AG04450 (cell line): ENCODE data around the gene EMILIN1. TPM values are rescaled to one million over a fixed set of nuclear protein-coding genes. Genes with fewer than 3 reads are reported as not detected.

Experiments used
- CTCF ChIA-PET: fragments of 300-600, 350-600 bp; formaldehyde crosslinking; extraction: SDS; loops from one replicate; lab custom pipeline; 2022; ENCODE audit warnings: antibody characterized with exemption, inconsistent platforms; lab: Charles Lee
- POLR2A ChIA-PET: fragments of 350-600 bp; formaldehyde crosslinking; extraction: SDS; loops from one replicate; lab custom pipeline; 2021; ENCODE audit warnings: antibody characterized with exemption, inconsistent platforms; lab: Yijun Ruan, JAX
- DNase-seq: peaks from one replicate; pipeline ENCODE4 v3.0.0-alpha.2; 2011; ENCODE audit warnings: low read depth, low spot score
- H3K27ac ChIP-seq: one replicate; pipeline ENCODE4 v1.5.1; 2012; ENCODE audit warnings: low read depth, low read length, control low read depth
- H3K27me3 ChIP-seq: one replicate; pipeline ENCODE4 v1.6.0; 2012; ENCODE audit warnings: low read length; ENCODE audit not compliant: control insufficient read depth, insufficient read depth
- H3K4me3 ChIP-seq: 2 replicates; pipeline ENCODE4 v1.5.1; 2011; ENCODE audit warnings: mild to moderate bottlenecking, low read depth, low read length, control low read depth
- H3K9me3 ChIP-seq: 2 replicates; pipeline ENCODE4 v1.5.1; 2012; ENCODE audit warnings: low read length; ENCODE audit not compliant: control insufficient read depth, insufficient read depth
- polyA plus RNA-seq: library from polyadenylated mRNA; depleted of rRNA; stranded (reverse); fragments of >200 nt; gene quantifications from 2 replicates; pipeline ENCODE4 v1.2.3, GENCODE V29; 2011
- TF ChIP-seq, protein P1 (sequence below): IDR thresholded peaks from 2 replicates; pipeline ENCODE4 v1.5.1; 2011; ENCODE audit warnings: low read depth, low read length, control low read depth, inconsistent platforms

The EMILIN1 gene
- polyA plus RNA-seq, 1 experiment = 68.3 TPM

DNA sequence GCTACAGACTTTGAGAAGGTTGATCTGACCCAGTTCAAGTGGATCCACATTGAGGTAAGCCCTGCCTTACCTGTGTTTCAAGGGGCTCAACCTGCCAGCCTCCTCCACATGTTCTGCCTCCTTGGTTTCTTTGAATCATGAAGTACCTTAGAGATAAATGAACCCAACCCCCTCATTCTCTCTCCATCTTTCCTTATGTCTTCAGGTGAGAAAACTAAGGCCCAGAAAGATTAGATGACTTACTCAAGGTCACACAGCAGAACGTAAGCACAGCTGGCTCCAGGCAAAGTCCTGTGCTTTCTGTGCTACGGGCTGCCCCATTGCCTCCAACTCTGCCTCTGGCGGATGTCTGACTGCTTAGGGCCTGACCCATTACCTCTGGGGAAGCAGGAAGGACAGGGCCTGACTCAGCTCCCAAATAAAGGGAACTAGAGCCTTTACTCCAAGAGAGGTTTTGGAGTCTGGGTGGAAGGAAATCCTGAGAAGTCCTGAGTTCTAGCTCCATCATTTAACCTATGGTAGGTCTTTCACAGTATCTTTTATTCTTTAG lies 18.4 kb downstream of the EMILIN1 start:
- POLR2A ChIA-PET = no interaction called here
- TF ChIP-seq, protein P1, sequence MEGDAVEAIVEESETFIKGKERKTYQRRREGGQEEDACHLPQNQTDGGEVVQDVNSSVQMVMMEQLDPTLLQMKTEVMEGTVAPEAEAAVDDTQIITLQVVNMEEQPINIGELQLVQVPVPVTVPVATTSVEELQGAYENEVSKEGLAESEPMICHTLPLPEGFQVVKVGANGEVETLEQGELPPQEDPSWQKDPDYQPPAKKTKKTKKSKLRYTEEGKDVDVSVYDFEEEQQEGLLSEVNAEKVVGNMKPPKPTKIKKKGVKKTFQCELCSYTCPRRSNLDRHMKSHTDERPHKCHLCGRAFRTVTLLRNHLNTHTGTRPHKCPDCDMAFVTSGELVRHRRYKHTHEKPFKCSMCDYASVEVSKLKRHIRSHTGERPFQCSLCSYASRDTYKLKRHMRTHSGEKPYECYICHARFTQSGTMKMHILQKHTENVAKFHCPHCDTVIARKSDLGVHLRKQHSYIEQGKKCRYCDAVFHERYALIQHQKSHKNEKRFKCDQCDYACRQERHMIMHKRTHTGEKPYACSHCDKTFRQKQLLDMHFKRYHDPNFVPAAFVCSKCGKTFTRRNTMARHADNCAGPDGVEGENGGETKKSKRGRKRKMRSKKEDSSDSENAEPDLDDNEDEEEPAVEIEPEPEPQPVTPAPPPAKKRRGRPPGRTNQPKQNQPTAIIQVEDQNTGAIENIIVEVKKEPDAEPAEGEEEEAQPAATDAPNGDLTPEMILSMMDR = no peak
- no peak for DNase-seq
- no peaks in the 10 kb centered on the region for H3K27me3 ChIP-seq
- CTCF ChIA-PET = interaction anchor here (0.9 to 9.6 kb wide), 6 partner anchors 10 to 250 kb away, joined by 3 to 136 read pairs (median 28); partner anchors contain the start of gene KHK
- no peak overlapping the region for H3K4me3 ChIP-seq
- H3K27ac ChIP-seq = no peak overlapping the region
- no peaks in the 10 kb centered on the region; the same call in 1 of the 2 replicates for H3K9me3 ChIP-seq

DNA sequence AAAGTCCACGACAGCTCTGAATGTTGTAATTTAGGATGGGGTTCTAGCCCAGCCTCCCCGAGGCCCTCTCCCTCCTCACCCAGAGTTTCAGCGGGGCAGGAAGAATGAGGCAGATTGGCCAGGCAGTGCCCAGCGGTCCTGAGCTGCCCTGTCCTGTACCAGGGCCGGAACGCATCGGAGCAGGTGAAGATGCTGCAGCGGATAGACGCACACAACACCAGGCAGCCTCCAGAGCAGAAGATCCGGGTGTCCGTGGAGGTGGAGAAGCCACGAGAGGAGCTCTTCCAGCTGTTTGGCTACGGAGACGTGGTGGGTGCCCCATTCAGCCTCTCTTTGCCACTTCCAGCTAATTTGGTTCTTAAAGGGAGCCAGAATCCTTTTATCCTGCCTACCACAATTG lies 18.9 kb downstream of the EMILIN1 start:
- POLR2A ChIA-PET = no interaction called here
- CTCF ChIA-PET = interaction anchor here (1.0 to 9.6 kb wide), 5 partner anchors 36 to 207 kb away, joined by 3 to 136 read pairs (median 50); no protein-coding TSS in a partner anchor
- no peaks in the 10 kb centered on the region for H3K27me3 ChIP-seq
- no peak overlapping the region for H3K4me3 ChIP-seq
- DNase-seq = no peak
- TF ChIP-seq, protein P1 = no peak
- no peak overlapping the region for H3K27ac ChIP-seq
- H3K9me3 ChIP-seq = no peaks in the 10 kb centered on the region; the same call in 1 of the 2 replicates

DNA sequence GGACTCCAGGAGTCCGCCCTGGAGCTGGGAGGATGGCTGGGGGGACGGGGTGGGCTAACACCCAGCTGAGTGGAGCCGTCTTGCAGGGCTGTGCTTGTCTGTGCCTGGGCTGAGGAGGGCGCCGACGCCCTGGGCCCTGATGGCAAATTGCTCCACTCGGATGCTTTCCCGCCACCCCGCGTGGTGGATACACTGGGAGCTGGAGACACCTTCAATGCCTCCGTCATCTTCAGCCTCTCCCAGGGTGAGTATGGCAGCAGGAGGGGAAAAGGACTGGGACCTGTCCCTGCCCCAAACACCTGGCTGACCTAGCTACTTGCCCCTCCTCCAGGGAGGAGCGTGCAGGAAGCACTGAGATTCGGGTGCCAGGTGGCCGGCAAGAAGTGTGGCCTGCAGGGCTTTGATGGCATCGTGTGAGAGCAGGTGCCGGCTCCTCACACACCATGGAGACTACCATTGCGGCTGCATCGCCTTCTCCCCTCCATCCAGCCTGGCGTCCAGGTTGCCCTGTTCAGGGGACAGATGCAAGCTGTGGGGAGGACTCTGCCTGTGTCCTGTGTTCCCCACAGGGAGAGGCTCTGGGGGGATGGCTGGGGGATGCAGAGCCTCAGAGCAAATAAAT lies 21.0 kb downstream of the EMILIN1 start:
- H3K27me3 ChIP-seq = peaks cover 12% of the 10 kb centered on the region
- H3K9me3 ChIP-seq = no peaks in the 10 kb centered on the region; the same call in 1 of the 2 replicates
- H3K27ac ChIP-seq = no peak overlapping the region
- no peak overlapping the region for H3K4me3 ChIP-seq
- POLR2A ChIA-PET = interaction anchor here (0.7 kb wide), 1 partner anchor 246 kb away, joined by 3 read pairs; no protein-coding TSS in a partner anchor
- CTCF ChIA-PET = interaction anchor here (1.0 to 9.6 kb wide), 8 partner anchors 25 to 205 kb away, joined by 3 to 136 read pairs (median 6); partner anchors contain the start of gene ABHD1
- TF ChIP-seq, protein P1 = no peak
- no peak for DNase-seq

DNA sequence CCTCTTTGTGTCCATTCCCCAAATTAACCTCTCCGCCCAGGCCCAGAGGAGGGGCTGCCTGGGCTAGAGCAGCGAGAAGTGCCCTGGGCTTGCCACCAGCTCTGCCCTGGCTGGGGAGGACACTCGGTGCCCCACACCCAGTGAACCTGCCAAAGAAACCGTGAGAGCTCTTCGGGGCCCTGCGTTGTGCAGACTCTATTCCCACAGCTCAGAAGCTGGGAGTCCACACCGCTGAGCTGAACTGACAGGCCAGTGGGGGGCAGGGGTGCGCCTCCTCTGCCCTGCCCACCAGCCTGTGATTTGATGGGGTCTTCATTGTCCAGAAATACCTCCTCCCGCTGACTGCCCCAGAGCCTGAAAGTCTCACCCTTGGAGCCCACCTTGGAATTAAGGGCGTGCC lies 21.6 kb downstream of the EMILIN1 start:
- POLR2A ChIA-PET = interaction anchor here (0.6 to 0.7 kb wide), 2 partner anchors 40 to 245 kb away, joined by 3 read pairs; no protein-coding TSS in a partner anchor
- no peak for DNase-seq

More for the DNA sequence above, 21.6 kb downstream of the EMILIN1 start:
- CTCF ChIA-PET = interaction anchor here (1.0 to 9.6 kb wide), 7 partner anchors 24 to 204 kb away, joined by 3 to 136 read pairs (median 6); partner anchors contain the start of gene ABHD1
- Histone ChIP-seq H3K27me3 (peaks cover 14% of the 10 kb centered on the region), H3K27ac (no peak overlapping the region), H3K9me3 (no peaks in the 10 kb centered on the region; the same call in 1 of the 2 replicates), H3K4me3 (no peak overlapping the region)
- TF ChIP-seq, protein P1 = no peak
